OCI-LY1 (cell line): Measurements from ENCODE around the gene FDX1.

Experiments
- H2AFZ ChIP-seq: fragments of 200-600 bp; sonication (generic), shearing (Covaris generic); 2 replicates; pipeline ENCODE4 v1.6.0; 2014; ENCODE audit warnings: antibody characterized with exemption, mild to moderate bottlenecking, low read length
- H3F3A ChIP-seq: fragments of 200-600 bp; sonication (generic), shearing (Covaris generic); 2 replicates; pipeline ENCODE4 v1.6.0; 2014; ENCODE audit warnings: mild to moderate bottlenecking, antibody characterized with exemption, low read length, moderate library complexity; ENCODE audit not compliant: insufficient read depth
- H3K27ac ChIP-seq: fragments of 200-600 bp; sonication (generic); 2 replicates; pipeline ENCODE4 v1.5.1; 2014; ENCODE audit warnings: low read length, mixed run types, mild to moderate bottlenecking, low read depth; ENCODE audit not compliant: poor library complexity, severe bottlenecking
- H3K27me3 ChIP-seq: fragments of 200-600 bp; sonication (generic); 2 replicates; pipeline ENCODE4 v1.6.0; 2014; ENCODE audit warnings: antibody characterized with exemption, mild to moderate bottlenecking, low read length, moderate library complexity; ENCODE audit not compliant: insufficient read depth
- H3K36me3 ChIP-seq: fragments of 200-600 bp; sonication (generic); 2 replicates; pipeline ENCODE4 v1.6.1; 2014; ENCODE audit warnings: mild to moderate bottlenecking, antibody characterized with exemption, low read length, moderate library complexity, mixed read lengths; ENCODE audit not compliant: insufficient read depth
- H3K4me1 ChIP-seq: fragments of 200-600 bp; sonication (generic); 2 replicates; pipeline ENCODE4 v1.5.1; 2014; ENCODE audit warnings: mild to moderate bottlenecking, low read length, moderate library complexity; ENCODE audit not compliant: insufficient read depth, severe bottlenecking
- H3K4me2 ChIP-seq: fragments of 200-600 bp; sonication (generic), shearing (Covaris generic); 2 replicates; pipeline ENCODE4 v1.6.1; 2014; ENCODE audit warnings: low read length
- H3K4me3 ChIP-seq: fragments of 200-600 bp; sonication (generic); 2 replicates; pipeline ENCODE4 v1.5.1; 2014; ENCODE audit warnings: low read length, low read depth, mild to moderate bottlenecking, mixed read lengths; ENCODE audit not compliant: poor library complexity, severe bottlenecking
- H3K79me2 ChIP-seq: fragments of 200-600 bp; shearing (Covaris generic); 2 replicates; pipeline ENCODE4 v1.6.1; 2016; ENCODE audit warnings: mixed run types, low read length, mixed read lengths; ENCODE audit not compliant: insufficient read depth
- H3K9ac ChIP-seq: fragments of 200-600 bp; sonication (generic), shearing (Covaris generic); 2 replicates; pipeline ENCODE4 v1.6.1; 2014; ENCODE audit warnings: mild to moderate bottlenecking, low read length, mixed read lengths
- H3K9me2 ChIP-seq: fragments of 200-600 bp; sonication (generic), shearing (Covaris generic); 2 replicates; pipeline ENCODE4 v1.6.1; 2014; ENCODE audit warnings: low read depth, mild to moderate bottlenecking, low read length, mixed read lengths
- H3K9me3 ChIP-seq: fragments of 200-600 bp; shearing (Covaris generic); 2 replicates; pipeline ENCODE4 v1.6.1; 2014; ENCODE audit warnings: low read length, mixed read lengths
- H4K20me1 ChIP-seq: fragments of 200-600 bp; sonication (generic), shearing (Covaris generic); 2 replicates; pipeline ENCODE4 v1.6.0; 2016; ENCODE audit warnings: mild to moderate bottlenecking, low read length; ENCODE audit not compliant: insufficient read depth
- EZH2 ChIP-seq: fragments of 200-600 bp; sonication (generic), shearing (Covaris generic); IDR thresholded peaks from 2 replicates; pipeline ENCODE4 v1.8.0; 2017; ENCODE audit warnings: borderline replicate concordance, mixed run types, mild to moderate bottlenecking, antibody characterized with exemption, low read length, moderate library complexity, mixed read lengths
- TF ChIP-seq, protein P1 (sequence below): fragments of 200-600 bp; sonication (generic), shearing (Covaris generic); IDR thresholded peaks from 2 replicates; pipeline ENCODE4 v1.5.1; 2017; ENCODE audit warnings: mild to moderate bottlenecking, antibody characterized with exemption, low read length, moderate library complexity, mixed read lengths

The FDX1 gene

DNA sequence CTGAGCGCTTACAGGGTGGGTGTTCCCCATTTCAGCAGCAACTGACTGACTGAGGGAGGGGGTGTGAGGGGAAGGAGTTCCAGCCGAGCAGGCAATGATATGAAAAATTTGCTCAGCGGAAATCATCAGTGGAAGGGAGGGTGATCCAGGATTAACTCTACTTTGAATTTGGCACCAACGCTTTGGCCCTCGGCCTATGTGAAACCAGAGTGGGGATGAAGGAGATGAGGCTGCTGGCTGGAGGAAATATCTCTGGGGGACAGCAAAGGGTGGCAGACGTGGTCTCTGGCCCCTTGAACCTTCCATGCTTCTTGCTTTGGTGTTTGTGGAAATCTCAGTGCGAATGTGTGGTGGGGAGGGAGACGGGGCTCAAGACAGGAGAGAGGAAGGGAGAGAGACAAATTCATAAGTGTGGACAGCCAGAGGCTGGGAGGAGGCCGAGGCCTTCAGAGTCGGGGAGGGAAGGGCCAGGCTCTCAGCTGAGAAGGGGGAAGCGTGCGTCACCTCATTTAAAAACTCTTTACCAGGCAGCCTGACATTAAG is 83.6 kb downstream of the FDX1 start:
- no peak for TF ChIP-seq EZH2
- TF ChIP-seq, protein P1, sequence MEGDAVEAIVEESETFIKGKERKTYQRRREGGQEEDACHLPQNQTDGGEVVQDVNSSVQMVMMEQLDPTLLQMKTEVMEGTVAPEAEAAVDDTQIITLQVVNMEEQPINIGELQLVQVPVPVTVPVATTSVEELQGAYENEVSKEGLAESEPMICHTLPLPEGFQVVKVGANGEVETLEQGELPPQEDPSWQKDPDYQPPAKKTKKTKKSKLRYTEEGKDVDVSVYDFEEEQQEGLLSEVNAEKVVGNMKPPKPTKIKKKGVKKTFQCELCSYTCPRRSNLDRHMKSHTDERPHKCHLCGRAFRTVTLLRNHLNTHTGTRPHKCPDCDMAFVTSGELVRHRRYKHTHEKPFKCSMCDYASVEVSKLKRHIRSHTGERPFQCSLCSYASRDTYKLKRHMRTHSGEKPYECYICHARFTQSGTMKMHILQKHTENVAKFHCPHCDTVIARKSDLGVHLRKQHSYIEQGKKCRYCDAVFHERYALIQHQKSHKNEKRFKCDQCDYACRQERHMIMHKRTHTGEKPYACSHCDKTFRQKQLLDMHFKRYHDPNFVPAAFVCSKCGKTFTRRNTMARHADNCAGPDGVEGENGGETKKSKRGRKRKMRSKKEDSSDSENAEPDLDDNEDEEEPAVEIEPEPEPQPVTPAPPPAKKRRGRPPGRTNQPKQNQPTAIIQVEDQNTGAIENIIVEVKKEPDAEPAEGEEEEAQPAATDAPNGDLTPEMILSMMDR, result no peak
- Histone ChIP-seq H3K27me3 (no peaks in the 10 kb centered on the region), H3F3A (no peaks in the 10 kb centered on the region), H3K9ac (no peak overlapping the region), H3K4me2 (no peak overlapping the region), H3K36me3 (no peaks in the 10 kb centered on the region), H4K20me1 (no peaks in the 10 kb centered on the region), H3K27ac (no peak overlapping the region), H3K9me3 (no peaks in the 10 kb centered on the region), H2AFZ (no peak overlapping the region), H3K79me2 (no peaks in the 10 kb centered on the region), H3K4me3 (no peak overlapping the region), H3K9me2 (no peaks in the 10 kb centered on the region), H3K4me1 (no peaks in the 10 kb centered on the region)

DNA sequence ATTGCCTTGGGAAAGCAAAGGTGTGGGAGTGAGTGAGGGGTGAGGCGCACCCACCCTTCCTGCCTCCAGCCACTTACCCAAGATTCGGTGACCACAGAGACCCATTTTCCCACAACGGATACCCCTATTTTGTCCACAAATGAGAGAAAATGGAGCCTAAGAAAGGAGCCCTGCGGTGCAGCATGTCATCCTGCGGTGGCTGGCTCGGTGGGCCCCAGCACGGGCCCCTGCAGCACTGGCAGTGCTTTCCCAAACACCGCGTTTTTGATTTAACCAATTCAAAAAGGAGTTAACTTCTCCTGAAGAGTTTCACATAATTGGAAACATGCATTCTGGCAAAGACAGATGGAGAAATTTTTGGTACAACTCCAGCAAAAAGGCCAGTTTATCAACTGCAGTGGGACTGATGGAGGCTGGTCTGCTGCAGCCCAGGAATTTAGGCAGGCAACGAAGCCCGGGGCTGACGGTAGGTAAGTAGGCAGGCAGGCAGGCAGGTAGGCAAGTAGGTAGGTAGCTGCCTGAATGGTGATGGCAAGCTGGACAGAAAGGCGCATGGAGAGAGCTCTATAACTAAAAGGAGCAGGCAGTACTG is 84.2 kb downstream of the FDX1 start:
- no peaks in the 10 kb centered on the region for H3K36me3 ChIP-seq
- H3K27ac ChIP-seq, result no peak overlapping the region
- no peaks in the 10 kb centered on the region for H3K79me2 ChIP-seq
- H4K20me1 ChIP-seq, result no peaks in the 10 kb centered on the region
- H3K9me3 ChIP-seq, result no peaks in the 10 kb centered on the region
- H3F3A ChIP-seq, result no peaks in the 10 kb centered on the region
- no peaks in the 10 kb centered on the region for H3K27me3 ChIP-seq
- no peak overlapping the region for H2AFZ ChIP-seq
- no peaks in the 10 kb centered on the region for H3K9me2 ChIP-seq
- H3K4me1 ChIP-seq, result no peaks in the 10 kb centered on the region
- H3K4me2 ChIP-seq, result no peak overlapping the region
- H3K9ac ChIP-seq, result no peak overlapping the region
- no peak for TF ChIP-seq EZH2
- TF ChIP-seq, protein P1, result no peak
- no peak overlapping the region for H3K4me3 ChIP-seq
